H9 (cell line): ENCODE measurements around the gene TAF4B. TPM values are rescaled to one million over a fixed set of nuclear protein-coding genes. Genes with fewer than 3 reads are reported as not detected.

ENCODE experiments used
- DNase-seq: peaks from one replicate; pipeline ENCODE4 v3.0.0-alpha.2; 2017
- H2AFZ ChIP-seq: one replicate; pipeline ENCODE4 v1.6.1; 2013; ENCODE audit warnings: mild to moderate bottlenecking, low read length, control low read depth, moderate library complexity
- H2AK5ac ChIP-seq: 2 replicates; pipeline ENCODE4 v1.6.1; 2013; ENCODE audit warnings: low read length, control low read depth, mixed read lengths; ENCODE audit not compliant: insufficient read length
- H2BK120ac ChIP-seq: one replicate; pipeline ENCODE4 v1.6.1; 2013; ENCODE audit warnings: low read depth, mild to moderate bottlenecking, low read length, control low read depth, inconsistent platforms; ENCODE audit not compliant: poor library complexity, severe bottlenecking
- H2BK12ac ChIP-seq: 2 replicates; pipeline ENCODE4 v1.6.1; 2013; ENCODE audit warnings: low read length, control low read depth, mixed read lengths, low read depth; ENCODE audit not compliant: insufficient read length
- H2BK15ac ChIP-seq: 2 replicates; pipeline ENCODE4 v1.6.1; 2013; ENCODE audit warnings: low read depth, low read length, control low read depth
- H2BK20ac ChIP-seq: one replicate; pipeline ENCODE4 v1.6.1; 2013; ENCODE audit warnings: low read depth, mild to moderate bottlenecking, low read length, control low read depth, inconsistent platforms; ENCODE audit not compliant: poor library complexity, severe bottlenecking
- H2BK5ac ChIP-seq: 2 replicates; pipeline ENCODE4 v1.6.1; 2013; ENCODE audit warnings: low read length, control low read depth, mixed read lengths; ENCODE audit not compliant: insufficient read length
- H3K14ac ChIP-seq: 2 replicates; pipeline ENCODE4 v1.6.1; 2013; ENCODE audit warnings: low read length, control low read depth; ENCODE audit not compliant: insufficient read depth
- H3K18ac ChIP-seq: 2 replicates; pipeline ENCODE4 v1.6.1; 2013; ENCODE audit warnings: low read depth, mild to moderate bottlenecking, mixed read lengths, low read length, control low read depth; ENCODE audit not compliant: insufficient read length
- H3K23ac ChIP-seq: 2 replicates; pipeline ENCODE4 v1.6.1; 2013; ENCODE audit warnings: low read length, control low read depth, mixed read lengths, low read depth; ENCODE audit not compliant: insufficient read length
- H3K23me2 ChIP-seq: 2 replicates; pipeline ENCODE4 v1.6.1; 2013; ENCODE audit warnings: low read depth, mild to moderate bottlenecking, mixed read lengths, low read length, control low read depth; ENCODE audit not compliant: insufficient read length, poor library complexity, severe bottlenecking
- H3K27ac ChIP-seq: 2 replicates; pipeline ENCODE4 v1.5.1; 2013; ENCODE audit warnings: low read length, control low read depth, mixed read lengths, low read depth; ENCODE audit not compliant: insufficient read length
- H3K27me3 ChIP-seq: 2 replicates; pipeline ENCODE4 v1.6.1; 2013; ENCODE audit warnings: low read length, control low read depth, inconsistent platforms; ENCODE audit not compliant: insufficient read depth
- H3K4ac ChIP-seq: 2 replicates; pipeline ENCODE4 v1.6.1; 2013; ENCODE audit warnings: low read depth, mild to moderate bottlenecking, control low read depth, inconsistent platforms, low read length, moderate library complexity
- H3K4me1 ChIP-seq: 2 replicates; pipeline ENCODE4 v1.6.1; 2013; ENCODE audit warnings: low read length, control low read depth, inconsistent platforms; ENCODE audit not compliant: insufficient read depth
- H3K4me2 ChIP-seq: 2 replicates; pipeline ENCODE4 v1.6.1; 2013; ENCODE audit warnings: low read length, control low read depth, mixed read lengths; ENCODE audit not compliant: insufficient read length, insufficient read depth
- H3K56ac ChIP-seq: 2 replicates; pipeline ENCODE4 v1.6.1; 2013; ENCODE audit warnings: low read depth, mild to moderate bottlenecking, mixed read lengths, low read length, control low read depth; ENCODE audit not compliant: insufficient read length
- H3K79me1 ChIP-seq: 2 replicates; pipeline ENCODE4 v1.6.1; 2013; ENCODE audit warnings: low read depth, mild to moderate bottlenecking, moderate library complexity, low read length, control low read depth, inconsistent platforms; ENCODE audit not compliant: insufficient read depth, poor library complexity, severe bottlenecking
- H3K79me2 ChIP-seq: 2 replicates; pipeline ENCODE4 v1.6.1; 2013; ENCODE audit warnings: low read length, control low read depth, inconsistent platforms; ENCODE audit not compliant: insufficient read depth
- H3K9ac ChIP-seq: 2 replicates; pipeline ENCODE4 v1.6.1; 2013; ENCODE audit warnings: low read length, control low read depth, mixed read lengths; ENCODE audit not compliant: insufficient read length; ENCODE audit errors: extremely low read depth
- H3K9me3 ChIP-seq: one replicate; pipeline ENCODE4 v1.6.1; 2013; ENCODE audit warnings: low read depth, low read length, inconsistent platforms; ENCODE audit not compliant: control insufficient read depth
- H3T11ph ChIP-seq: one replicate; pipeline ENCODE4 v1.6.1; 2013; ENCODE audit warnings: mild to moderate bottlenecking, low read length, control low read depth, inconsistent platforms
- H4K20me1 ChIP-seq: one replicate; pipeline ENCODE4 v1.6.1; 2013; ENCODE audit not compliant: control insufficient read depth, insufficient read length, insufficient read depth
- H4K5ac ChIP-seq: 2 replicates; pipeline ENCODE4 v1.6.1; 2013; ENCODE audit warnings: low read depth, mild to moderate bottlenecking, mixed read lengths, low read length, control low read depth; ENCODE audit not compliant: insufficient read length
- H4K8ac ChIP-seq: replicated peaks from 2 replicates; pipeline ENCODE4 v1.6.1; 2013; ENCODE audit warnings: low read length, control low read depth, mixed read lengths, low read depth; ENCODE audit not compliant: insufficient read length
- H4K91ac ChIP-seq: 2 replicates; pipeline ENCODE4 v1.6.1; 2013; ENCODE audit warnings: low read depth, mild to moderate bottlenecking, moderate library complexity, mixed read lengths, low read length, control low read depth; ENCODE audit not compliant: insufficient read length
- H3K27ac Mint-ChIP-seq, 3 experiments: 2 replicates in 2 of 3; 3 replicates in 1 of 3; pipeline ENCODE4 v1.8.0; 2020 to 2021; ENCODE audit warnings: mixed read lengths in 3 of 3, mild to moderate bottlenecking in 1 of 3, moderate library complexity in 1 of 3
- H3K27me3 Mint-ChIP-seq: 2 replicates; pipeline ENCODE4 v1.8.0; 2021; ENCODE audit warnings: low read depth, mild to moderate bottlenecking, moderate library complexity, mixed read lengths
- H3K36me3 Mint-ChIP-seq, 3 experiments: 2 replicates in 2 of 3; 3 replicates in 1 of 3; pipeline ENCODE4 v1.8.0; 2020 to 2021; ENCODE audit warnings: low read depth in 3 of 3, mixed read lengths in 3 of 3; ENCODE audit not compliant: insufficient read depth in 1 of 3
- H3K4me1 Mint-ChIP-seq, 2 experiments: 2 replicates each; pipeline ENCODE4 v1.8.0; 2020; ENCODE audit warnings: mixed read lengths in 2 of 2
- H3K4me3 Mint-ChIP-seq, 2 experiments: 2 replicates in 1 of 2; 3 replicates in 1 of 2; pipeline ENCODE4 v1.8.0; 2020 to 2021; ENCODE audit warnings: mild to moderate bottlenecking in 2 of 2, mixed read lengths in 2 of 2, moderate library complexity in 1 of 2
- H3K9me3 Mint-ChIP-seq, 2 experiments: 2 replicates in 1 of 2; 3 replicates in 1 of 2; pipeline ENCODE4 v1.8.0; 2020; ENCODE audit warnings: mild to moderate bottlenecking in 2 of 2, mixed read lengths in 2 of 2, moderate library complexity in 1 of 2
- WGBS: extraction: QIAGEN DNeasy Blood & Tissue Kit; methylation state at CpG from one replicate; pipeline ENCODE4 v1.1.7; 2013; ENCODE audit warnings: missing lambda C conversion rate, low lambda C conversion rate, mixed read lengths; ENCODE audit not compliant: insufficient read length; ENCODE audit errors: extremely low coverage; 5-methylcytosine and 5-hydroxymethylcytosine counted together
- total RNA-seq: library from RNA; stranded (reverse); gene quantifications from 2 replicates; pipeline ENCODE4 v1.2.1, GENCODE V29; 2021
- TF ChIP-seq, protein P1 (sequence below): fragments of 200-600 bp; sonication (generic); conservative IDR thresholded peaks from 3 replicates; pipeline ENCODE4 v1.8.0; 2021; ENCODE audit warnings: antibody characterized with exemption, mild to moderate bottlenecking

The TAF4B gene
- total RNA-seq, 1 experiment from 2014 or later = 19.8 TPM

- Histone ChIP-seq H3K9ac (no peak overlapping the region), H3K79me1 (no peaks in the 10 kb centered on the region), H4K8ac (no peak overlapping the region), H2BK120ac (no peak overlapping the region), H3K23me2 (no peaks in the 10 kb centered on the region), H3K23ac (no peak overlapping the region), H3K79me2 (no peaks in the 10 kb centered on the region), H2BK12ac (no peak overlapping the region), H3K18ac (no peak overlapping the region), H3K4ac (no peak overlapping the region), H3K9me3 (no peaks in the 10 kb centered on the region), H3K56ac (no peak overlapping the region), H3K4me2 (no peak overlapping the region), H3K27ac (no peak overlapping the region), H4K91ac (no peak overlapping the region), H3K4me1 (peaks cover 4% of the 10 kb centered on the region; the same call in 1 of the 2 replicates), H2AK5ac (no peak overlapping the region), H2BK15ac (no peak overlapping the region), H3K14ac (no peak overlapping the region), H2BK5ac (no peak overlapping the region), H4K5ac (no peak overlapping the region), H2BK20ac (no peak overlapping the region), H3T11ph (no peak overlapping the region), H2AFZ (no peak overlapping the region), H3K27me3 (no peaks in the 10 kb centered on the region), H4K20me1 (no peaks in the 10 kb centered on the region)
- DNase-seq = no peak
- Mint-ChIP-seq H3K4me1 (no peaks in the 10 kb centered on the region), H3K27me3 (no peaks in the 10 kb centered on the region), H3K36me3 (no peaks in the 10 kb centered on the region; a peak in 1 of 7 replicates), H3K27ac (no peak overlapping the region; a peak in 1 of 7 replicates), H3K4me3 (no peak overlapping the region), H3K9me3 (no peaks in the 10 kb centered on the region)
- WGBS = no CpG with 5 or more reads among the region's 6 CpGs
- TF ChIP-seq, protein P1, sequence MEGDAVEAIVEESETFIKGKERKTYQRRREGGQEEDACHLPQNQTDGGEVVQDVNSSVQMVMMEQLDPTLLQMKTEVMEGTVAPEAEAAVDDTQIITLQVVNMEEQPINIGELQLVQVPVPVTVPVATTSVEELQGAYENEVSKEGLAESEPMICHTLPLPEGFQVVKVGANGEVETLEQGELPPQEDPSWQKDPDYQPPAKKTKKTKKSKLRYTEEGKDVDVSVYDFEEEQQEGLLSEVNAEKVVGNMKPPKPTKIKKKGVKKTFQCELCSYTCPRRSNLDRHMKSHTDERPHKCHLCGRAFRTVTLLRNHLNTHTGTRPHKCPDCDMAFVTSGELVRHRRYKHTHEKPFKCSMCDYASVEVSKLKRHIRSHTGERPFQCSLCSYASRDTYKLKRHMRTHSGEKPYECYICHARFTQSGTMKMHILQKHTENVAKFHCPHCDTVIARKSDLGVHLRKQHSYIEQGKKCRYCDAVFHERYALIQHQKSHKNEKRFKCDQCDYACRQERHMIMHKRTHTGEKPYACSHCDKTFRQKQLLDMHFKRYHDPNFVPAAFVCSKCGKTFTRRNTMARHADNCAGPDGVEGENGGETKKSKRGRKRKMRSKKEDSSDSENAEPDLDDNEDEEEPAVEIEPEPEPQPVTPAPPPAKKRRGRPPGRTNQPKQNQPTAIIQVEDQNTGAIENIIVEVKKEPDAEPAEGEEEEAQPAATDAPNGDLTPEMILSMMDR = no peak
These were observed 196.4 kb downstream of the TAF4B start for GRCh38 chr18:26422472-26423162.
